Gastrocnemius medialis (tissue), 4 donors: ENCODE data around the gene F5.

ENCODE experiments used
- POLR2A ChIP-seq, 2 donors: fragments of 450-650 bp; IDR thresholded peaks; one replicate each; pipeline ENCODE4 v1.6.1; 2017; ENCODE audit warnings: antibody characterized with exemption in 2 of 2, mild to moderate bottlenecking in 2 of 2, moderate library complexity in 2 of 2
- TF ChIP-seq, protein P1 (sequence below), 5 experiments: fragments of 450-650 bp in 3 of 5; fragments of 200-600 bp in 2 of 5; sonication (generic) in 2 of 5; IDR thresholded peaks in 4 of 5; conservative IDR thresholded peaks in 1 of 5; 1 replicate in 4 of 5; 2 replicates in 1 of 5; pipeline ENCODE4 v1.5.1; 2016 to 2019; ENCODE audit warnings: antibody characterized with exemption in 5 of 5, mild to moderate bottlenecking in 3 of 5, moderate library complexity in 3 of 5

DNA sequence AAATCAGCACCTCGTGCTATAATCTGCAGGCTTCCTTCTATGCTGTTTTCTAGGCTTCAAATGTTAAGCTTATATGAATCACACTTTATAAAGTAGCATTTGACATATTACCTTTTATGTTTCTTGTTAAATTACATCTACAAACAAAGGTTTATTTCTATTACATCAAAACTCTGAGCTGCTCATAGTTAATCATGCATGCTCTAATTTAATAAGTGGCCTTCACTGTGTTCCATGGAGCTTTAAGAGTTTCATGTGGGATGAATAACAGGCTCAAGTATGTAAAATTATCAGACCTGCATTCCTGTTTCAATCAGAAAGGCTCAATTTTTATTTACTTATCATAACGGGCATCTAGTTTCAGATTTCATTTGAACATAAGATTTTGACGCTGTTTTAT lies 113.5 kb downstream of the F5 start:
- TF ChIP-seq, protein P1, sequence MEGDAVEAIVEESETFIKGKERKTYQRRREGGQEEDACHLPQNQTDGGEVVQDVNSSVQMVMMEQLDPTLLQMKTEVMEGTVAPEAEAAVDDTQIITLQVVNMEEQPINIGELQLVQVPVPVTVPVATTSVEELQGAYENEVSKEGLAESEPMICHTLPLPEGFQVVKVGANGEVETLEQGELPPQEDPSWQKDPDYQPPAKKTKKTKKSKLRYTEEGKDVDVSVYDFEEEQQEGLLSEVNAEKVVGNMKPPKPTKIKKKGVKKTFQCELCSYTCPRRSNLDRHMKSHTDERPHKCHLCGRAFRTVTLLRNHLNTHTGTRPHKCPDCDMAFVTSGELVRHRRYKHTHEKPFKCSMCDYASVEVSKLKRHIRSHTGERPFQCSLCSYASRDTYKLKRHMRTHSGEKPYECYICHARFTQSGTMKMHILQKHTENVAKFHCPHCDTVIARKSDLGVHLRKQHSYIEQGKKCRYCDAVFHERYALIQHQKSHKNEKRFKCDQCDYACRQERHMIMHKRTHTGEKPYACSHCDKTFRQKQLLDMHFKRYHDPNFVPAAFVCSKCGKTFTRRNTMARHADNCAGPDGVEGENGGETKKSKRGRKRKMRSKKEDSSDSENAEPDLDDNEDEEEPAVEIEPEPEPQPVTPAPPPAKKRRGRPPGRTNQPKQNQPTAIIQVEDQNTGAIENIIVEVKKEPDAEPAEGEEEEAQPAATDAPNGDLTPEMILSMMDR (IDR thresholded peaks at IDR 0.05 in 4 of 5, conservative IDR thresholded peaks at IDR 0.05 in 1 of 5), result no peak
- no peak for TF ChIP-seq POLR2A (IDR thresholded peaks at IDR 0.05)
